HepG2 (cell line): Measurements from ENCODE around the gene SYNGR4. TPM values are rescaled to one million over a fixed set of nuclear protein-coding genes. Genes with fewer than 3 reads are reported as not detected.
A peak's percentile ranks its signal among the peaks of the same experiment; 100 is the strongest.

ENCODE experiments used
- AHR ChIP-seq: IDR thresholded peaks from 2 replicates; pipeline ENCODE4 v1.6.1; 2018; ENCODE audit warnings: missing genetic modification reagents, missing compliant biosample characterization
- ARNT ChIP-seq: fragments of 450-650 bp; IDR thresholded peaks from 2 replicates; pipeline ENCODE4 v1.6.1; 2017
- ATF7 ChIP-seq, 2 experiments: fragments of 450-650 bp in 1 of 2; sonication (generic) in 1 of 2; formaldehyde crosslinking in 1 of 2; IDR thresholded peaks; 2 replicates each; pipeline versions ENCODE4 v1.4.0 to v1.6.1; 2016 to 2020; ENCODE audit warnings: antibody characterized with exemption in 1 of 2, mild to moderate bottlenecking in 1 of 2, missing genetic modification reagents in 1 of 2
- BHLHE40 ChIP-seq: IDR thresholded peaks from 2 replicates; pipeline ENCODE4 v1.6.1; 2011; ENCODE audit warnings: low read length, improper control_type of control experiment
- CHD2 ChIP-seq: IDR thresholded peaks from 2 replicates; pipeline ENCODE4 v1.6.1; 2011; ENCODE audit warnings: low read depth, low read length, improper control_type of control experiment
- HMG20B ChIP-seq: conservative IDR thresholded peaks from 2 replicates; pipeline ENCODE4 v1.6.1; 2016; ENCODE audit warnings: missing genetic modification reagents, missing compliant biosample characterization
- HOXA7 ChIP-seq: sonication (generic); formaldehyde crosslinking; IDR thresholded peaks from 2 replicates; pipeline ENCODE4 v1.8.1; 2022; ENCODE audit warnings: mild to moderate bottlenecking, missing genetic modification reagents, moderate library complexity
- MED8 ChIP-seq: sonication (generic); formaldehyde crosslinking; IDR thresholded peaks from 2 replicates; pipeline ENCODE4 v1.8.1; 2023; ENCODE audit warnings: mild to moderate bottlenecking, missing genetic modification reagents; ENCODE audit not compliant: insufficient replicate concordance
- MIER2 ChIP-seq: IDR thresholded peaks from 2 replicates; pipeline ENCODE4 v1.6.1; 2016; ENCODE audit warnings: missing biosample characterization, missing genetic modification reagents
- ONECUT2 ChIP-seq: sonication (generic); formaldehyde crosslinking; IDR thresholded peaks from 2 replicates; pipeline ENCODE4 v1.4.0; 2020; ENCODE audit warnings: missing genetic modification reagents
- SRSF4 ChIP-seq: fragments of 200-400 bp; formaldehyde crosslinking; IDR thresholded peaks from one replicate; pipeline ENCODE4 v1.6.1; 2018; ENCODE audit warnings: mild to moderate bottlenecking, low read depth, low read length, moderate library complexity; ENCODE audit not compliant: poor library complexity, severe bottlenecking
- TCF7 ChIP-seq: sonication (generic); IDR thresholded peaks from 2 replicates; pipeline ENCODE4 v1.6.1; 2016; ENCODE audit warnings: antibody characterized with exemption, low read depth
- ZBTB21 ChIP-seq: sonication (generic); formaldehyde crosslinking; IDR thresholded peaks from 2 replicates; pipeline ENCODE4 v1.4.0; 2020; ENCODE audit warnings: missing genetic modification reagents
- ZFP1 ChIP-seq: IDR thresholded peaks from 2 replicates; pipeline ENCODE4 v1.6.1; 2016
- ZNF225 ChIP-seq: sonication (generic); formaldehyde crosslinking; IDR thresholded peaks from 2 replicates; pipeline ENCODE4 v1.4.0; 2020; ENCODE audit warnings: mild to moderate bottlenecking, missing genetic modification reagents
- ZNF382 ChIP-seq: sonication (generic); formaldehyde crosslinking; IDR thresholded peaks from 2 replicates; pipeline ENCODE4 v1.5.0; 2020; ENCODE audit warnings: missing genetic modification reagents, mild to moderate bottlenecking, borderline replicate concordance
- ZNF556 ChIP-seq: sonication (generic); formaldehyde crosslinking; IDR thresholded peaks from 2 replicates; pipeline ENCODE4 v1.4.0; 2020; ENCODE audit warnings: mild to moderate bottlenecking, missing genetic modification reagents, borderline replicate concordance
- ZNF703 ChIP-seq: sonication (generic); formaldehyde crosslinking; IDR thresholded peaks from 2 replicates; pipeline ENCODE4 v1.5.1; 2020; ENCODE audit warnings: missing genetic modification reagents, mild to moderate bottlenecking, moderate library complexity, borderline replicate concordance
- ZNF883 ChIP-seq: sonication (generic); formaldehyde crosslinking; IDR thresholded peaks from 2 replicates; pipeline ENCODE4 v1.5.1; 2020; ENCODE audit warnings: mild to moderate bottlenecking, missing genetic modification reagents; ENCODE audit errors: not compliant biosample characterization
- polyA plus RNA-seq, 8 experiments: library from polyadenylated mRNA; depleted of rRNA in 3 of 8; stranded (reverse) in 7 of 8; unstranded in 1 of 8; fragments of >200 nt; fragmentation: Illumina TruSeq in 4 of 8; extraction: Trizol in 4 of 8; gene quantifications; 2 replicates each; pipeline versions ENCODE4 v1.2.1 to v1.2.3, GENCODE V29; 2011 to 2016; ENCODE audit warnings: low read depth in 4 of 8, missing spikeins in 1 of 8, mixed read lengths in 1 of 8; ENCODE audit not compliant: insufficient read depth in 1 of 8
- total RNA-seq, 5 experiments: library from RNA; depleted of rRNA; stranded (reverse); fragments of >200 nt; fragmentation: Illumina TruSeq; extraction: Trizol; gene quantifications; 2 replicates each; pipeline ENCODE4 v1.2.3, GENCODE V29; 2016; ENCODE audit warnings: low read depth in 1 of 5
- TF ChIP-seq, protein P1 (sequence below): sonication (generic); formaldehyde crosslinking; IDR thresholded peaks from 2 replicates; pipeline ENCODE4 v1.4.0; 2020; ENCODE audit warnings: missing genetic modification reagents, borderline replicate concordance
- TF ChIP-seq, protein P2 (sequence below): sonication (generic); formaldehyde crosslinking; IDR thresholded peaks from 2 replicates; pipeline ENCODE4 v1.5.1; 2020; ENCODE audit warnings: mild to moderate bottlenecking, missing genetic modification reagents
- TF ChIP-seq, protein P3 (sequence below): sonication (generic); formaldehyde crosslinking; IDR thresholded peaks from 2 replicates; pipeline ENCODE4 v1.4.0; 2020; ENCODE audit warnings: missing genetic modification reagents
- TF ChIP-seq, protein P4 (sequence below): sonication (generic); formaldehyde crosslinking; IDR thresholded peaks from 2 replicates; pipeline ENCODE4 v1.4.0; 2020; ENCODE audit warnings: missing genetic modification reagents
- TF ChIP-seq, protein P5 (sequence below): IDR thresholded peaks from 2 replicates; pipeline ENCODE4 v1.6.1; 2016; ENCODE audit warnings: missing compliant biosample characterization, missing genetic modification reagents, borderline replicate concordance

SYNGR4 gene
- total and polyA plus RNA-seq, 2 of the 13 experiments (the other 11 are each of a cell fraction or from before 2014, with no cell fraction given) = not detected

DNA sequence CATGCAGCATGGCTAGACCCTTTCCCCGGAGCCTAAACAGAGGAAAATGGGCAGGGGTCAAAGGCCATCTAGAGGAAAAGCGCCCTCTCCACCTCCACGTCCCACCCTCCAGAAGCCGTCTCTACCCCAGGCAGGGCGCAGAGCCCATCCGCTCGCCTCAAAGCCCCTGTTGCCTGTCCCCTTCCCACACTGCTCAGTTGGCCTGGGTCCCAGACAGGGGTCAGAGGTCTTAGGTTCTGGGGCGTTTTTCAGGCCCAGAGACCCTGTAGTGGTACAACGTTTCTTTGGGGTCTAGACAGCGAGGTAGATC is 712 bp upstream of the SYNGR4 start (continued):
- TF ChIP-seq HOXA7 = no peak
- TF ChIP-seq, protein P1, sequence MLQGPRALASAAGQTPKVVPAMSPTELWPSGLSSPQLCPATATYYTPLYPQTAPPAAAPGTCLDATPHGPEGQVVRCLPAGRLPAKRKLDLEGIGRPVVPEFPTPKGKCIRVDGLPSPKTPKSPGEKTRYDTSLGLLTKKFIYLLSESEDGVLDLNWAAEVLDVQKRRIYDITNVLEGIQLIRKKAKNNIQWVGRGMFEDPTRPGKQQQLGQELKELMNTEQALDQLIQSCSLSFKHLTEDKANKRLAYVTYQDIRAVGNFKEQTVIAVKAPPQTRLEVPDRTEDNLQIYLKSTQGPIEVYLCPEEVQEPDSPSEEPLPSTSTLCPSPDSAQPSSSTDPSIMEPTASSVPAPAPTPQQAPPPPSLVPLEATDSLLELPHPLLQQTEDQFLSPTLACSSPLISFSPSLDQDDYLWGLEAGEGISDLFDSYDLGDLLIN = peak; percentile 89
- no peak for TF ChIP-seq HMG20B (CRISPR knock-in tag)
- TF ChIP-seq TCF7 = no peak
- TF ChIP-seq, protein P2, sequence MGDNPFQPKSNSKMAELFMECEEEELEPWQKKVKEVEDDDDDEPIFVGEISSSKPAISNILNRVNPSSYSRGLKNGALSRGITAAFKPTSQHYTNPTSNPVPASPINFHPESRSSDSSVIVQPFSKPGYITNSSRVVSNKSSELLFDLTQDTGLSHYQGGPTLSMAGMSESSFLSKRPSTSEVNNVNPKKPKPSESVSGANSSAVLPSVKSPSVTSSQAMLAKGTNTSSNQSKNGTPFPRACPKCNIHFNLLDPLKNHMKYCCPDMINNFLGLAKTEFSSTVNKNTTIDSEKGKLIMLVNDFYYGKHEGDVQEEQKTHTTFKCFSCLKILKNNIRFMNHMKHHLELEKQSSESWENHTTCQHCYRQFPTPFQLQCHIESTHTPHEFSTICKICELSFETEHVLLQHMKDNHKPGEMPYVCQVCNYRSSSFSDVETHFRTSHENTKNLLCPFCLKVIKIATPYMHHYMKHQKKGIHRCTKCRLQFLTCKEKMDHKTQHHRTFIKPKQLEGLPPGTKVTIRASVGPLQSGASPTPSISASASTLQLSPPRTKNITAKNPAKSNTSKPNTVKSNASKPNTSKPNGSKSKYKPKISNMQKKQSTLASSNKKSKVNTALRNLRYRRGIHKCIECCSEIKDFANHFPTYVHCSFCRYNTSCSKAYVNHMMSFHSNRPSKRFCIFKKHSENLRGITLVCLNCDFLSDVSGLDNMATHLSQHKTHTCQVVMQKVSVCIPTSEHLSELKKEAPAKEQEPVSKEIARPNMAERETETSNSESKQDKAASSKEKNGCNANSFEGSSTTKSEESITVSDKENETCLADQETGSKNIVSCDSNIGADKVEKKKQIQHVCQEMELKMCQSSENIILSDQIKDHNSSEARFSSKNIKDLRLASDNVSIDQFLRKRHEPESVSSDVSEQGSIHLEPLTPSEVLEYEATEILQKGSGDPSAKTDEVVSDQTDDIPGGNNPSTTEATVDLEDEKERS (CRISPR knock-in tag) = no peak
- TF ChIP-seq BHLHE40 = no peak
- TF ChIP-seq, protein P3, sequence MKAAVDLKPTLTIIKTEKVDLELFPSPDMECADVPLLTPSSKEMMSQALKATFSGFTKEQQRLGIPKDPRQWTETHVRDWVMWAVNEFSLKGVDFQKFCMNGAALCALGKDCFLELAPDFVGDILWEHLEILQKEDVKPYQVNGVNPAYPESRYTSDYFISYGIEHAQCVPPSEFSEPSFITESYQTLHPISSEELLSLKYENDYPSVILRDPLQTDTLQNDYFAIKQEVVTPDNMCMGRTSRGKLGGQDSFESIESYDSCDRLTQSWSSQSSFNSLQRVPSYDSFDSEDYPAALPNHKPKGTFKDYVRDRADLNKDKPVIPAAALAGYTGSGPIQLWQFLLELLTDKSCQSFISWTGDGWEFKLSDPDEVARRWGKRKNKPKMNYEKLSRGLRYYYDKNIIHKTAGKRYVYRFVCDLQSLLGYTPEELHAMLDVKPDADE (CRISPR knock-in tag) = no peak
- TF ChIP-seq SRSF4 = no peak
- no peak for TF ChIP-seq MIER2 (CRISPR knock-in tag)
- TF ChIP-seq, protein P4, sequence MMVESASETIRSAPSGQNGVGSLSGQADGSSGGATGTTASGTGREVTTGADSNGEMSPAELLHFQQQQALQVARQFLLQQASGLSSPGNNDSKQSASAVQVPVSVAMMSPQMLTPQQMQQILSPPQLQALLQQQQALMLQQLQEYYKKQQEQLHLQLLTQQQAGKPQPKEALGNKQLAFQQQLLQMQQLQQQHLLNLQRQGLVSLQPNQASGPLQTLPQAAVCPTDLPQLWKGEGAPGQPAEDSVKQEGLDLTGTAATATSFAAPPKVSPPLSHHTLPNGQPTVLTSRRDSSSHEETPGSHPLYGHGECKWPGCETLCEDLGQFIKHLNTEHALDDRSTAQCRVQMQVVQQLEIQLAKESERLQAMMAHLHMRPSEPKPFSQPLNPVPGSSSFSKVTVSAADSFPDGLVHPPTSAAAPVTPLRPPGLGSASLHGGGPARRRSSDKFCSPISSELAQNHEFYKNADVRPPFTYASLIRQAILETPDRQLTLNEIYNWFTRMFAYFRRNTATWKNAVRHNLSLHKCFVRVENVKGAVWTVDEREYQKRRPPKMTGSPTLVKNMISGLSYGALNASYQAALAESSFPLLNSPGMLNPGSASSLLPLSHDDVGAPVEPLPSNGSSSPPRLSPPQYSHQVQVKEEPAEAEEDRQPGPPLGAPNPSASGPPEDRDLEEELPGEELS (CRISPR knock-in tag) = no peak
- no peak for TF ChIP-seq ZBTB21
- 0 out of 2 replicates have a peak, but pooled peaks have one; percentile 40 for TF ChIP-seq ONECUT2 (CRISPR knock-in tag)
- no peak for TF ChIP-seq ATF7 (IDR thresholded peaks at IDR 0.05)
- TF ChIP-seq ATF7 (CRISPR knock-in tag; IDR thresholded peaks at IDR 0.05) = no peak
- no peak for TF ChIP-seq CHD2
- TF ChIP-seq ZFP1 (CRISPR knock-in tag) = no peak
- TF ChIP-seq ZNF556 (CRISPR knock-in tag) = 0 out of 2 replicates have a peak, but pooled peaks have one; percentile 37
- TF ChIP-seq ZNF703 (CRISPR knock-in tag) = no peak
- TF ChIP-seq, protein P5, sequence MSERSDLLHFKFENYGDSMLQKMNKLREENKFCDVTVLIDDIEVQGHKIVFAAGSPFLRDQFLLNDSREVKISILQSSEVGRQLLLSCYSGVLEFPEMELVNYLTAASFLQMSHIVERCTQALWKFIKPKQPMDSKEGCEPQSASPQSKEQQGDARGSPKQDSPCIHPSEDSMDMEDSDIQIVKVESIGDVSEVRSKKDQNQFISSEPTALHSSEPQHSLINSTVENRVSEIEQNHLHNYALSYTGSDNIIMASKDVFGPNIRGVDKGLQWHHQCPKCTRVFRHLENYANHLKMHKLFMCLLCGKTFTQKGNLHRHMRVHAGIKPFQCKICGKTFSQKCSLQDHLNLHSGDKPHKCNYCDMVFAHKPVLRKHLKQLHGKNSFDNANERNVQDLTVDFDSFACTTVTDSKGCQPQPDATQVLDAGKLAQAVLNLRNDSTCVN (CRISPR knock-in tag) = no peak
- no peak for TF ChIP-seq MED8 (CRISPR knock-in tag)
- peak; percentile 55; the same call in 1 of the 2 replicates for TF ChIP-seq ZNF225 (CRISPR knock-in tag)
- TF ChIP-seq ZNF883 (CRISPR knock-in tag) = no peak
- no peak for TF ChIP-seq ARNT
- peak; percentile 86; the same call in 1 of the 2 replicates for TF ChIP-seq AHR (CRISPR knock-in tag)
- no peak for TF ChIP-seq ZNF382
